ENCODE data around the gene SLC52A1. TPM values are rescaled to one million over a fixed set of nuclear protein-coding genes. Genes with fewer than 3 reads are reported as not detected.
A peak's percentile ranks its signal among the peaks of the same experiment; 100 is the strongest.

SLC52A1 gene
- total and polyA plus RNA-seq, 2 of the 13 experiments (the other 11 are each of a cell fraction or from before 2014, with no cell fraction given), result 0.03 to 0.13 TPM

- TF ChIP-seq ZBTB26 (CRISPR knock-in tag; IDR thresholded peaks at IDR 0.05; ENCODE audit: borderline replicate concordance), result no peak
- TF ChIP-seq CEBPG (CRISPR knock-in tag; IDR thresholded peaks at IDR 0.05), result peak; percentile 19; the same call in 1 of the 2 replicates
- TF ChIP-seq ZNF788 (CRISPR knock-in tag; IDR thresholded peaks at IDR 0.05; ENCODE audit: borderline replicate concordance), result peak; percentile 80; the same call in 1 of the 2 replicates
- TF ChIP-seq NR2F2 (IDR thresholded peaks at IDR 0.05; ENCODE audit: borderline replicate concordance, low read depth), result peak; percentile 4; the same call in 1 of the 2 replicates
- TF ChIP-seq ZNF850 (CRISPR knock-in tag; conservative IDR thresholded peaks at IDR 0.05), result 0 out of 2 replicates have a peak, but pooled peaks have one; percentile 40
- peak; percentile 78 for TF ChIP-seq AGO2 (optimal IDR thresholded peaks at IDR 0.05; ENCODE audit: low read depth, low read length)
- peak; percentile 6; the same call in 1 of the 2 replicates for TF ChIP-seq ZNF607 (CRISPR knock-in tag; IDR thresholded peaks at IDR 0.05; ENCODE audit: borderline replicate concordance)
- TF ChIP-seq, protein P1, sequence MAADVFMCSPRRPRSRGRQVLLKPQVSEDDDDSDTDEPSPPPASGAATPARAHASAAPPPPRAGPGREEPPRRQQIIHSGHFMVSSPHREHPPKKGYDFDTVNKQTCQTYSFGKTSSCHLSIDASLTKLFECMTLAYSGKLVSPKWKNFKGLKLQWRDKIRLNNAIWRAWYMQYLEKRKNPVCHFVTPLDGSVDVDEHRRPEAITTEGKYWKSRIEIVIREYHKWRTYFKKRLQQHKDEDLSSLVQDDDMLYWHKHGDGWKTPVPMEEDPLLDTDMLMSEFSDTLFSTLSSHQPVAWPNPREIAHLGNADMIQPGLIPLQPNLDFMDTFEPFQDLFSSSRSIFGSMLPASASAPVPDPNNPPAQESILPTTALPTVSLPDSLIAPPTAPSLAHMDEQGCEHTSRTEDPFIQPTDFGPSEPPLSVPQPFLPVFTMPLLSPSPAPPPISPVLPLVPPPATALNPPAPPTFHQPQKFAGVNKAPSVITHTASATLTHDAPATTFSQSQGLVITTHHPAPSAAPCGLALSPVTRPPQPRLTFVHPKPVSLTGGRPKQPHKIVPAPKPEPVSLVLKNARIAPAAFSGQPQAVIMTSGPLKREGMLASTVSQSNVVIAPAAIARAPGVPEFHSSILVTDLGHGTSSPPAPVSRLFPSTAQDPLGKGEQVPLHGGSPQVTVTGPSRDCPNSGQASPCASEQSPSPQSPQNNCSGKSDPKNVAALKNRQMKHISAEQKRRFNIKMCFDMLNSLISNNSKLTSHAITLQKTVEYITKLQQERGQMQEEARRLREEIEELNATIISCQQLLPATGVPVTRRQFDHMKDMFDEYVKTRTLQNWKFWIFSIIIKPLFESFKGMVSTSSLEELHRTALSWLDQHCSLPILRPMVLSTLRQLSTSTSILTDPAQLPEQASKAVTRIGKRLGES (CRISPR knock-in tag; IDR thresholded peaks at IDR 0.05; ENCODE audit: borderline replicate concordance), result no peak
- TF ChIP-seq ZNF407 (CRISPR knock-in tag; IDR thresholded peaks at IDR 0.05; ENCODE audit: not compliant biosample characterization), result no peak
- peak; percentile 24 for TF ChIP-seq HNRNPLL (IDR thresholded peaks at IDR 0.05; ENCODE audit: low read depth, low read length, poor library complexity, severe bottlenecking)
- peak; percentile 15; the same call in 1 of the 2 replicates for TF ChIP-seq RAD21 (CRISPR knock-in tag; IDR thresholded peaks at IDR 0.05)
- 0 out of 2 replicates have a peak, but pooled peaks have one; percentile 57 for TF ChIP-seq KDM2A (CRISPR knock-in tag; IDR thresholded peaks at IDR 0.05; ENCODE audit: borderline replicate concordance, low read depth)
- TF ChIP-seq RXRB (CRISPR knock-in tag; IDR thresholded peaks at IDR 0.05; ENCODE audit: borderline replicate concordance), result peak; percentile 94
- TF ChIP-seq, protein P2, sequence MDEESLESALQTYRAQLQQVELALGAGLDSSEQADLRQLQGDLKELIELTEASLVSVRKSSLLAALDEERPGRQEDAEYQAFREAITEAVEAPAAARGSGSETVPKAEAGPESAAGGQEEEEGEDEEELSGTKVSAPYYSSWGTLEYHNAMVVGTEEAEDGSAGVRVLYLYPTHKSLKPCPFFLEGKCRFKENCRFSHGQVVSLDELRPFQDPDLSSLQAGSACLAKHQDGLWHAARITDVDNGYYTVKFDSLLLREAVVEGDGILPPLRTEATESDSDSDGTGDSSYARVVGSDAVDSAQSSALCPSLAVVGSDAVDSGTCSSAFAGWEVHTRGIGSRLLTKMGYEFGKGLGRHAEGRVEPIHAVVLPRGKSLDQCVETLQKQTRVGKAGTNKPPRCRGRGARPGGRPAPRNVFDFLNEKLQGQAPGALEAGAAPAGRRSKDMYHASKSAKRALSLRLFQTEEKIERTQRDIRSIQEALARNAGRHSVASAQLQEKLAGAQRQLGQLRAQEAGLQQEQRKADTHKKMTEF (CRISPR knock-in tag; IDR thresholded peaks at IDR 0.05), result peak; percentile 87; the same call in 1 of the 2 replicates
These were observed 36.3 kb downstream of the SLC52A1 start (continued) for GRCh38 chr17:4998732-4999429.

Measured in HepG2 (cell line).